ENCODE results near the gene MDN1. TPM values are rescaled to one million over a fixed set of nuclear protein-coding genes. Genes with fewer than 3 reads are reported as not detected.

The MDN1 gene
- total and polyA plus RNA-seq, 2 of the 8 experiments (the other 6 are each of a cell fraction or from before 2014, with no cell fraction given): 53.5 to 179 TPM

DNA sequence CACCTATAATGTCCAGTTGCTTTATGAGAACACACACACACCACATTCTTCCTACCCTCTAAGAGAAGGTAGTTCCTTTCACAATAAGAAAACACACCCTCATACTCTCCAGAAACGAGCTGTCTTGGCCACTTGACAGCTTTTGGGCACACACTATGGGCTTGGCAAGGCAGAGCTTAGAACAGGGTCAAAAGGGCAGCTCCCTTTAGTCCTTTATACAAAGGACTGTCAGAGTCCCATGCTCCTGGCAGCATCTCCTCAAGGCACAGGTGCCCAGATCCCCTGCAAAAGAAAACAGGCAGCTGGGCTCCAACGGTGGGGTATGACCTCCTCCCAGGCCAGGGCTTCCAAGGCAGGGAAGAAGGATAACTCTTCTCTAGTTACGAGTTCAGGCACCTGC, 176.2 kb downstream of the MDN1 start (continued):
- TF ChIP-seq EP300 (IDR thresholded peaks at IDR 0.05; ENCODE audit: borderline replicate concordance in 1 of 2, low read depth in 2 of 2, low read length in 2 of 2) (no peak), ZNF274 (IDR thresholded peaks at IDR 0.05; ENCODE audit: borderline replicate concordance, extremely low read depth, low read length) (no peak), RFX5 (IDR thresholded peaks at IDR 0.05; ENCODE audit: borderline replicate concordance, low read depth, low read length) (no peak), KDM4A (IDR thresholded peaks at IDR 0.05; ENCODE audit: low read depth, low read length, severe bottlenecking) (no peak), JUN (IDR thresholded peaks at IDR 0.05; ENCODE audit: low read depth, low read length) (no peak)
- TF ChIP-seq, protein P1, sequence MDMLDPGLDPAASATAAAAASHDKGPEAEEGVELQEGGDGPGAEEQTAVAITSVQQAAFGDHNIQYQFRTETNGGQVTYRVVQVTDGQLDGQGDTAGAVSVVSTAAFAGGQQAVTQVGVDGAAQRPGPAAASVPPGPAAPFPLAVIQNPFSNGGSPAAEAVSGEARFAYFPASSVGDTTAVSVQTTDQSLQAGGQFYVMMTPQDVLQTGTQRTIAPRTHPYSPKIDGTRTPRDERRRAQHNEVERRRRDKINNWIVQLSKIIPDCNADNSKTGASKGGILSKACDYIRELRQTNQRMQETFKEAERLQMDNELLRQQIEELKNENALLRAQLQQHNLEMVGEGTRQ (IDR thresholded peaks at IDR 0.05; ENCODE audit: low read length): no peak
